KBM-7 (cell line): ENCODE results near the gene AAR2.
A peak's percentile ranks its signal among the peaks of the same experiment; 100 is the strongest.

Experiments used
- DNase-seq: peaks from one replicate; pipeline ENCODE4 v3.0.0-alpha.2; 2015
- in situ Hi-C: fragments of 300-500 bp; cut with MboI; formaldehyde crosslinking; loops from 2 replicates; pipeline ENCODE4 v1.14.3; 2020; ENCODE audit warnings: low sequenced_read_pairs, low pct_unique_long_range_greater_than_20kb, mixed read lengths

Gene AAR2

DNA sequence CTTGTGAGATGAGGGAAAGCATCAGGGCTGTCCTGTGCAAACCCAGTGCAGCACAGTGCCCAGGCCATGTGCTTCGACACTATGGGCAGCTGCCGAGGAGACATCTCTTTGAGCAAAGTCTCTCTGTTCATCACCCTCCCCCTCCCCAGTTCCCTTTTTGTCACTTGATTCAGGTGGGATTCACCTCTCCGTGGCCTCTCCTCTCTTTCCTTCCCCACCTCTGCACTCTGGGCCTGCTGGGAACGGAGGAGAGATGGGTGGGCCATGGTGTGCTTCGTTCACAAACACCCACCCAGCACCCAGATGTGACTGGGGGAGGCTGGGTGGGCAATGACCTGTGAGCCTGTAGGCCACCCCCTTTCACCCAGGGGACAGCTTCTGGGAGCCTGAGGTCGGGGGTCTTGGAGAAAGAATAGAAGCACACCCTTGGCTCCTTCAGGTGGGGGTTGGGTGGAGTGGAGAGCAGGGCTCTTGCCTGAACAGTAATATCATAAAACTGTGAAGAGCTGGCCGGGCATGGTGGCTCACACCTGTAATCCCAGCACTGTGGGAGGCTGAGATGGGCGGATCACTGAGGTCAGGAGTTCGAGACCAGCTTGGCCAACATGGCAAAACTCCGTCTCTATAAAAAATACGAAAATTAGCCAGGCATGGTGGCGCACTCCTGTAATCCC lies 36.4 kb downstream of the AAR2 start:
- DNase-seq = no peak
- in situ Hi-C loops = no loop called here

DNA sequence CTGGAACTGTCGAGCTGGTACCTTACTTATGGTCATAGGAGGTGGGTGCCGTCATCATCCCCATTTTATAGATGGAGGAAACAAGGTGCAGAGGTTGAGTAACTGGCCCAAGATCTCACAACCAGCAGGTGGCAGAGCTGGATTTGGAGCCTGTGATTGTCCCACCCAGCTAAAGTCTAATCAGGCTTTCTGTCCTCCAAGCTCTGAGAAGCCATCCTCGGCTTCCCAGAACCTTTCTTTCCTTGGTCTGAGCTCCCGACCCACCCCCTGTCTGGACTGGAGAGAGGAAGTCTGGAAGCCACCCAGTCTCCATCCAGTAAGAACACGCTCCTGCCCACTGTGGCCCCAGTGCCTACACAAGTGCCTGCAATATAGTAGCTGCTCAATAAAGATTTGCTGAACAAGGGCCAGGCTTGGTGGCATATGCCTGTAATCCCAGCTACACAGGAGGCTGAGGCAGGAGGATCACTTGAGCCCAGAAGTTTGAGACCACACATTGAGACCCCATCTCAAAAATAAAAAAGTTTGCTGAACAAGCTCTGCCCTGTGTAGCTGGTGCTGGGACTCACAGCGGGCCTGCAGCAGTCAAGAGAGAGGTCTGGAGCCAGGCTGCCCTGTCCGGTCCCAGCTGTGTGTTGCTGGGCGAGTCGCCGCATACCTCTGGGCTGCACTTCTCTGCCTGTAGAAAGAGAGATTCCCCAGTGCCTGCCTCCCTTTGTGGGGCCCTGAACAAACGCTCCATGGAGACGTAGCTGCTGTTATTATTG lies 37.3 kb downstream of the AAR2 start:
- in situ Hi-C loops = no loop called here
- DNase-seq = peak; percentile 28

GRCh38 chr20:36274181-36274841 lies 38.0 kb downstream of the AAR2 start:
- in situ Hi-C loops = no loop called here
- no peak for DNase-seq

- in situ Hi-C loops = no loop called here
- DNase-seq = no peak
Observed at GRCh38 chr20:36275011-36275410, 38.7 kb downstream of the AAR2 start.

GRCh38 chr20:36275441-36276189 lies 39.3 kb downstream of the AAR2 start:
- DNase-seq = no peak

DNA sequence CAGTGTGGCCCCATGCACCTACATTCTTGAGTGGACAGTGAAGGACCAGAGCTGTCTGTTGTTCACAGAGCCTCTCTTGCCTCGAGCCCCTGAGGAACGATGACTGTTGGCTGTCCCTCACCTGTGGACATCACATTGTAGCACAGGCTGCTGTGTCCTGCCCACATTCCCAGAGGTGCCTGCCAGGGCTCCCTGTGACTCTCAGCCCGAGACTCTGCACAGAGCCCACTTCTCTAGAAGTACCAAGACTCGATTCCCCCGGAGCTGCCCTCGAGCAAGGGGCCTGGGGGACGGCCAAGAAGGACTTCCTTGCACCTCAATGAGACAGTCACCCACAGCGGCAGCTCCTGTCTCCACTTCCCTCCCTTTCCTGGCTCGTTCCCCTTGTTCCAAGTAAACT lies 41.3 kb downstream of the AAR2 start:
- in situ Hi-C loops = no loop called here
- DNase-seq = no peak

More at GRCh38 chr20:36275441-36276189, 39.3 kb downstream of the AAR2 start:
- in situ Hi-C loops = no loop called here

GRCh38 chr20:36279362-36279761 lies 43.1 kb downstream of the AAR2 start:
- in situ Hi-C loops = no loop called here
- DNase-seq = no peak

- DNase-seq = no peak
- in situ Hi-C loops = no loop called here
Observed at GRCh38 chr20:36279776-36280175, 43.5 kb downstream of the AAR2 start.

DNA sequence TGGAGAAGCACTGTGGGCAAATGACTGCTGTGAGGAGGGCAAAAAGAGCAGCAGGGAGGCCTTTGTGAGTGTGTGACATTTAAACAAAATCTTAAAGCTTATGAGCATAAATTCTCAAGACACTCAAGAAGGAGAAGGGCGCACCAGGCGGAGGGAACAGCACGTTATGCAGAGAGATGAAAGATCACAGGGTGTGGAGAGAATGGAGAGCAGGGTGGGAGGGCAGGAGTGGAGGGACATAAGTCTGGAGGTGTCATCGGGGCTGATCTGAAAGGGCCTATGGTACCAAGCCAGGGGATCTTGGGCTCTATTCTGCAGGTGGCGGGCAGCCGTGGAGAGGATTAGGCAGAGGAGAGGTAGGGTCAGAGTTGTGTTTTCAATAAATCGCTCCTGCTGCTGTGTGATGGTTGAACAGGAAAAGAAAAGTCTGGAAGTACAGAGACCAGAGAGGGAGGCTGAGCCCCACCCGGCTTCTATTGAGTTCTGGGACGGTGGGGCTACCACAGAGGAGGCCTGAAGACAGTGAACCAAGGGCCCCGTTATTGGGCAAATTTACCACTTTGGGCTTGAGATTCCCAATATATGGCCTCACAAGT lies 45.6 kb downstream of the AAR2 start:
- in situ Hi-C loops = no loop called here
- no peak for DNase-seq

- DNase-seq = no peak
- in situ Hi-C loops = no loop called here
Observed at GRCh38 chr20:36284751-36285150, 48.5 kb downstream of the AAR2 start.

DNA sequence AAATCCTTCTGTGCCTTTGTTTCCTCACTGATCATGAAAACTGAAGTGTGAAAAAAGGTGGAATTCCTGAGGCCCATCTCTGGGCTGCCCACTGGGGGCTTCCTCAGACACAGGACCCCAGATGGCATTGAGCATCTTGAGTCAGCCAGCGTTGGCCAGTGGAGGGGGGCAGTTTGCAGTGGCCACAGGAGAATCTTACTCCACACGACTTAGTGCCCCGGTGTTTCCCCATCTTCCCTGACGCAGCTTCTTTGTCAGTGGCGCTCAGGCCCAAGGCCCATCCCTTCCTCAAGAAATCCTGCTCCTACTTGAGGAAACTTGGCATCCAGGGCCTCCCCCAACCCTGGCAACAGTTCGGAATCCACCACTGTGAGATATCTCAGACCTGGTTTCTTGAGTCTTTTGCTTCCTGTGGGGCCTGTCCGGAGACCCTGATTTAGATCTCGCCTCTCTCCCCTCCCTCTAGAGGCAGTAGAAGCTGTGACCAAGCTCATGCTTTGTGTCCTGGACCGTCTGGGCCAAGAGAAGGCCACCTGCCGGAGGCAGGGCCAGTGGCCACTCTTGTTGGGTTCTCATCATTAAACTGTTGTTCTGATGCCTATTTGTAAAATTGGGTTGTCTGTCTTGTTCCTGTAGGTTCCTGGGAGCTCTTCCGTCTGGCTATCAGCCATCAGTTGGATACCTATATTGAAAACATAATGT lies 49.6 kb downstream of the AAR2 start:
- in situ Hi-C loops = no loop called here
- no peak for DNase-seq

GRCh38 chr20:36297656-36298055 lies 61.4 kb downstream of the AAR2 start:
- in situ Hi-C loops = no loop called here
- DNase-seq = no peak

- no peak for DNase-seq
Observed at GRCh38 chr20:36298061-36298460, 61.8 kb downstream of the AAR2 start.

DNA sequence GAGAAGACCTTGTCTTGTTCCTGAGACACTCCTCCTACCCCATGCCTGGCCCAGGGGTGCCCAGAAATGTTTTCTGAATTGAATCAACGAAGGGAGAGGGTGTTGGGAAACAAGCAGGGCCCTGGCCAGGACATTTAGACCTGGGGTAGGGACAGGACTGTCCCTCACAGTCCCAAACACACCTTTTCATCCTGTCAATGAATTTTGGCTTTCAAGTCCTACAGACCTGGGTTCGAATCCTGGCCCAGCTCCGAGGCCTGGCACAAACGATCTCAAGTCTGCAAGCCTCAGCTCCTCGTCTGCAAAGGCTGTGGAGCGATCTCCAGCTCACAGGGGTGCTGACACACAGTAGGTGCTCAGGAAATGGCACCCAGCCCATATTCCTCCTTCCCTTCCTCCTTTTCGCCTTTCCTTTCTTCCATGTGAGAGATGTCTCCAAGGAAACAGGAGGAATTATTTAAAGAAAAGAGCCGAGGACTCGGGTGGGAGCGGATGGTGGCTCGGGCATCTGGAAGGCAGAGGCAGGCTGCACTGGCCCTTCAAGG lies 62.6 kb downstream of the AAR2 start:
- in situ Hi-C loops = no loop called here
- DNase-seq = no peak

More at GRCh38 chr20:36298061-36298460, 61.8 kb downstream of the AAR2 start:
- in situ Hi-C loops = no loop called here

GRCh38 chr20:36299459-36299858 lies 63.2 kb downstream of the AAR2 start:
- in situ Hi-C loops = no loop called here
- no peak for DNase-seq

- in situ Hi-C loops = no loop called here
- no peak for DNase-seq
Observed at GRCh38 chr20:36301359-36302119, 65.3 kb downstream of the AAR2 start.

- in situ Hi-C loops = no loop called here
- DNase-seq = peak; percentile 60
Observed at GRCh38 chr20:36303020-36303595, 66.8 kb downstream of the AAR2 start.
